ENCODE measurements around the gene WDR37. TPM values are rescaled to one million over a fixed set of nuclear protein-coding genes. Genes with fewer than 3 reads are reported as not detected.

WDR37 gene, protein sequence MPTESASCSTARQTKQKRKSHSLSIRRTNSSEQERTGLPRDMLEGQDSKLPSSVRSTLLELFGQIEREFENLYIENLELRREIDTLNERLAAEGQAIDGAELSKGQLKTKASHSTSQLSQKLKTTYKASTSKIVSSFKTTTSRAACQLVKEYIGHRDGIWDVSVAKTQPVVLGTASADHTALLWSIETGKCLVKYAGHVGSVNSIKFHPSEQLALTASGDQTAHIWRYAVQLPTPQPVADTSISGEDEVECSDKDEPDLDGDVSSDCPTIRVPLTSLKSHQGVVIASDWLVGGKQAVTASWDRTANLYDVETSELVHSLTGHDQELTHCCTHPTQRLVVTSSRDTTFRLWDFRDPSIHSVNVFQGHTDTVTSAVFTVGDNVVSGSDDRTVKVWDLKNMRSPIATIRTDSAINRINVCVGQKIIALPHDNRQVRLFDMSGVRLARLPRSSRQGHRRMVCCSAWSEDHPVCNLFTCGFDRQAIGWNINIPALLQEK
- 15.6 and 23.0 TPM in 2 replicates for total RNA-seq

GRCh38 chr10:1056326-1057105, at the start of gene WDR37:
WDR37 (plus strand) TSS chr10:1056385; CDS start chr10:1072156, 15,771 bp downstream.

DNA sequence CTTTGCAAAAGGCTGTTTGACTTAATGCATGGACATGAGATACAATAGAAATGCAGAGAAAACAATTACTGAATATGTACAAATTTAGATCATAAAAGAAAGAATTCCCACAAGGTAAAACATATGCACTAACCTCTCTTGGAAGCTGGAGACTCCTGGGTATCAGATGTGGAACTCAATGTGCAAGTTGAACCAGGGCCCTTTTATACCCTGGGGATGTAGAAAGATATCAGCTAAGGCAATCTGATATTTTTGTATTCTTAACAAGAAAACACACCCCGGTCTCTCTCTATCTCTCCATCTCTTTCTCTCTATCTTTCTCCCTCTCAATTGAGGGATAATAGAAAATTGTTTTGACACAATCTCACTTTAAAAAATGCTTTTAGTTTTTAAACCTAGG, 30.5 kb upstream of the WDR37 start, which contains the start of gene IDI2:
Gene IDI2, minus strand, starts transcription at position 177 of the 400 bp plus-strand sequence. CDS start 1,136 bp downstream, outside the sequence.

GRCh38 chr10:1048732-1049424, 7.3 kb upstream of the WDR37 start, which contains the start of gene IDI1:
IDI1 (minus strand) TSS chr10:1049119; CDS start chr10:1049003, 116 bp downstream.

Other genes with a start within 250 kb of the WDR37 start
- 24.5 and 30.8 TPM in 2 replicates for gene LARP4B, start 124.7 kb upstream of the WDR37 start, total RNA-seq
- 22.5 and 29.6 TPM in 2 replicates for gene GTPBP4, start 68.0 kb upstream of the WDR37 start, total RNA-seq
- not detected in 2 replicates for gene IDI2, start 30.5 kb upstream of the WDR37 start, total RNA-seq
- gene IDI1, start 7.3 kb upstream of the WDR37 start, total RNA-seq = 200 and 234 TPM in 2 replicates